NCI-H2081 (cell line): ENCODE measurements around the gene SMIM7.
A peak's percentile ranks its signal among the peaks of the same experiment; 100 is the strongest.
"Not testable (repeated sequence)": the region's sequence is repeated elsewhere in the genome, so short reads cannot be mapped to it uniquely, and the experiment has no call there.

Source experiments
- DNase-seq, 2 experiments: peaks; one replicate each; lab custom pipeline; 2025; lab: John Stamatoyannopoulos, UW

Gene SMIM7

DNA sequence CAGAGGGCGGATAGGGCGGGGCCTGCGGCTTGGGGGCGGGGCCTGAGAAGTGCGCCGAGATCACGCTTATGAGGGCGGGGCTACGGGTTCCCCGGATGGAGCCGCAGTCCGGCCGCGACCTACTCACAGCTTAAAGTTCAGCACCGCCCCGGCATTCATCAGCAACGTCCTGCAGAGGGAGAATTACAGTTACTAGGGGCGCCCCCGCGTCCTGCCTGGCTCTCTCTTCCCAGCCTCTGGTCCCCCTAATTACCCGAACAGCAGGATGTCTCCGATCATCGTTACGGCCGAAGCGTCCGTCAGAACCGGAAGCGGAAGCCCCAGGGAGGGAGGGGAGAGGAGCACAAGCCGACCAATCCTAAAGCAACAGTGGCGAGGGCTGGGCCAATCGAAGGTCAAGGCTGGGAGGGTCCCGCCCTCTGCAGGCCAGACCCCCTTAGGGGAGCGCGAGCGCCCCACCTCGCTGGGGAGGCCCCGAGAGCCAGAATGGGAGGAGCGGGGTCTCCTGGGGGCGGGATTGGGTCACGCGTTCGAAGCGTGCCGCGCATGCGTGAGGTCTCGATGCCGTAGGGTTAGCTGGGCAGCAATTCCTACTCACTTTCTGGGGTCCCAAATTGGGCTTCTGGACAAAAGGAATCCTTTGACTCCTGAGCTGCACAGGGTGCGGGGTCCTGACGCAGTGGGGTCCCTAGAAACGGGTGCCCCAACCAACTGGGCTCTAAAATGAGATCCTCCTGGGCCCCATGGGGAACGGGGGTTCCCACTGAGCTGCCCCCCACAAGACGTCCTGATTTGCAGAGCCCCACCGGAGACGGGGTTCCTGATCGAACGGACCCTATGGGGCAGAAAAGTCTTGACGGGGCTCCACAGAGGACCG, at the start of gene SMIM7:
TSS of gene SMIM7 (minus strand) at position 313 of the 877 bp plus-strand sequence. CDS start at position 279, 34 bp downstream.
- peak; percentile 98 for DNase-seq

DNA sequence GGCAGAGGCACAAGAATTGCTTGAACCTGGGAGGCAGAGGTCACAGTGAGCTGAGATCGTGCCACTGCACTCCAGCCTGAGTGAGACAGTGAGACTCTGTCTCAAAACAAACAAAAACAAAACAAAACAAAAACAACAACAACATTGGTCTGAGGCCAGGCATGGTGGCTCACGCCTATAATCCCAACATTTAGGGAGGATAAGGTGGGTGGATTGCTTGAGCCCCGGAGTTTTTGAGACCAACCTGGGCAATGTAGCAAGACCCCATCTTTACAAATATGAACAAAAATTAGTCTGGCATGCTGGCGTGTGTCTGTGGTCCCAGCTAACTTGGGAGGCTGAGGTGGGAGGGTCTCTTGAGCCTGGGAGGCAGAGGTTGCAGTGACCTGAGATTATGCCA, 43.7 kb upstream of the SMIM7 start:
- DNase-seq: no peak

DNA sequence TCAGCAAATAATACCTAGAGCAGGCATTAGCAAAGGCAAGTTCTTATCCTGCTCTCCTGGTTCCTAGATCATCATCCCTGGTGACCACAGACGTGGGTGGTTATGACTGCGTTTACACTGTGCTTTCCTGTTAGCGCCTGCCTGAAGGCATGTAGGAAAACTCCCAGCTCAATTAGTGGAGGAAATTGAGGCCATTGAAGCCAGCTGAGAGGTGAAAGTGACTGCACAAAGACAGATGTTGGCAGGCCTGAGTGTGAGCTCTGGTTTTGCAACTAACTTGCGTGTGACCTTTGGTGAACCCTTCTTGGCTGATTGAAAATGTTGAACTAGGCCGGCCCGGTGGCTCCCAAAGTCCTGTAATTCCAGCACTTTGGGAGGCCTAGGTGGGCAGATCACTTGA, 42.2 kb upstream of the SMIM7 start:
- no peak for DNase-seq

DNA sequence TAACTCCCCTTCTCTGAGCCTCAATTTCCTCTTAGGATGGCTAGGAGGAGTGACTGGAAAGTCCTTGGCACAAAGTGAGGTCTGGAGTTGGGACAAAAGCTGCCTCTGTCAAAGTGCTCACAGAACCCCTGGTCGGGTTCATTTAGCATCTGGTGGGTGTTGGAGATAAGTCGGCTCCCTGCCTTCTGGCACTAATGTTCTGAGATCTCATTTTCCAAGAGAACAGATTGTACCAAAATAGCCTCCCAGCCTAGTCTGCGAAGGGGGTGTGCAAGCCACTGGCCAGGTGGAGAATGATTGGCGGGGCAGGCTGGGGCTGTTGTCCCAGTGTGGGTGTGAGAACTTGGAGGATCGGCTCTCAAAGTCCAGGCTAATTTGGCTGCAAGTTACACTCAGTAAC, 39.0 kb upstream of the SMIM7 start:
- no peak for DNase-seq

DNA sequence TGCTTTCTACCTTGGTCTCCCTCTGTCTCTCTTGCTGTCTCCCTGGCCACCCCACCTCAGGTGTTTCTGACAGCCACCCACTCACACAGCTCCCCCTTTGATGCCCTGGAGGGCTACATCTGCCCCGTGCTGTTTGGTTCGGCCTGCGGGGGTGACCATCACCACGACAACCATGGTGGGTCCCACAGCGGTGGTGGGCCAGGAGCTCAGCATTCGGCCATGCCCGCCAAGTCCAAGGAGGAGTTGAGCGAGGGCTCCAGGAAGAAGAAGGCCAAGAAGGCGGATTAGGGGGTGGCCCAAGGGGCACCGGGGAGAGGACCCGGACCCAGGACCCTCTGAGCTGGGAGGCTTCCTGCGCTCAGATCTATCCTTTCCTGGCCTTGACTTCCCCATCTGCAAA, 28.1 kb upstream of the SMIM7 start:
- no peak for DNase-seq

DNA sequence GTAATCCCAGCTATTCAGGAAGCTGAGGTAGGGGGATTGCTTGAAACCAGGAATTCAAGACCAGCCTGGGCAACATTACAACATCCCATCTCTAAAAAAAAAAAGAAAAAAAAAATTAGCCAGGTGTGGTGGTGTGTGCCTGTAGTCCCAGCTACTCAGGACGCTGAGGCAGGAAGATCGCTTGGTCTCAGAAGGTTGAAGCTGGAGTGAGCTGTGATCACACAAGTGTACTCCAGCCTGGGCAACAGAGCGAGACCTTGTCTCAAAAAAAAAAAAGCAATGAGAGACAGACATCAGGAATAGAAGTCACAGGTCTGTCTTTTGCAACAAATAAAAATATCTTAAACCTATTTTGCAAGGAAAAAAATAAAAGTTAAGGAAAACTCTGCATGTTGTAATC, 24.3 kb upstream of the SMIM7 start:
- no peak for DNase-seq

DNA sequence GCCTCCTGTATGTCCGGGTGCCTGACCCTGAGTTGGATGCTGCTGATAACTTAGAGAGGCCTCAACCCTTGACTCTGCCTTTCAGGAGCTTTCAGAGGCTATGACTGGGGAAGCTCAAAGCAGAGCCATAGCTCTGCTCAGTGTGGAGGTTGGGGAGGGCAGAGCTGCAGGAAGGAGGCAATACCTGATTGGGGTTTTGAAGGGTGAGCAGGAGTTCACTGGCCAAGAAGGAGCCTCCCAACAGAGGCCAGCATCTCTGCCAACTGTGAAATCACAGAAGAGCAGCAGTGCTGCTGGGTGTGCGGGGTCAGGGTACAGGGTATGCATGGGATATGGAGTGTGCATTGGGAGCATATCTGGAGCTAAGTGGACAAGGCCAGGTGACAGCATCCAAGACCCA, 22.6 kb upstream of the SMIM7 start:
- DNase-seq: no peak

DNA sequence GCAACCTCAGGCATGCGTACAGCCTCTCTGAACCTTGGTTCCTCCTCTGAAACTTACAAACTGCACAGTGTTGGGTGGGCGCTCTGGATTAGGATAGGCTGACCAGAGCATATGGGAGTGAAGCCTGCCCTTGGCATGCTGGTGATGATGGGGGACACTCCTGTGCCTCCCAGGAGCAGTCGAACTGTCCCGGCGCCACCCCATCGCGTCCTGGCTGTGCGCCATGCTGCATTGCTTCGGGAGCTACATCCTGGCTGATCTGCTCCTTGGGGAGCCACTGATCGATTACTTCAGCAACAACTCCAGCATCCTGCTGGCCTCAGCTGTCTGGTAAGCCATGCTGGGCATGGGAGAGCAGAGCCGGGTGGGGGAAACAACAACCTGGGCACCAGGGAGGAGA, 19.9 kb upstream of the SMIM7 start:
- no peak for DNase-seq

DNA sequence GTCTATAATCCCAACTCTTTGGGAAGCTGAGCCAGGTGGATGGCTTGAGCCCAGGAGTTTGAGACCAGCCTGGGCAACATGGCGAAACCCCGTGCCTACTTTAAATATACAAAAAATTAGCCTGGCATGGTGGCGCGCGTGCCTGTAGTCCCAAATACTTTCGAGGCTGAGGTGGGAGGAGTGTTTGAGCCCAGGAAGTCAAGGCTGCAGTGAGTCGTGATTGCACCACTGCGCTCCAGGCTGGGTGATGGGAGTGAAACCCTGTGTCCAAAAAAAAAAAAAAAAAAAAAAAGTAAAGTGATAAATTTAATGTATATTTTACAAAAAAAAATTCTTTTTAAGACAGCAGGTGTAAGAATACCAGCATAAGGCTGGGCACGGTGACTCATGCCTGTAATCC, 18.6 kb upstream of the SMIM7 start:
- no peak for DNase-seq

DNA sequence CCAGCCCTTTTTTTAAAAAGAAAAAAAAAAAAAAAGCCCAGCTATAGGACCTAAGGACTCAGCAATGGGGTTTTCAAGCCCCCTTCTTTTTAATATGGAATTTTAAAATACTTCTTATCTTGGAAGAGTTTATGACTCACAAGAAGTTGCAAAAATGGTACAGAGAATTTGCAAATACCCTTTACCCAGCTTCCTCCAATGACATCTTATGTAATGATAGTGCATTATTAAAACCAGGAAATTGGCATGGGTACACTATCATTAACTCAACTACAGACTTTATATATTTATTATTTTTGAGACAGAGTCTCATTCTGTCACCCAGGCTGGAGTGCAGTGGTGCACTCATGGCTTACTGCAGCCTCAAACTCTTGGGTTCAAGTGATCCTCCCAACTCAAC, 17.1 kb upstream of the SMIM7 start:
- no peak for DNase-seq

DNA sequence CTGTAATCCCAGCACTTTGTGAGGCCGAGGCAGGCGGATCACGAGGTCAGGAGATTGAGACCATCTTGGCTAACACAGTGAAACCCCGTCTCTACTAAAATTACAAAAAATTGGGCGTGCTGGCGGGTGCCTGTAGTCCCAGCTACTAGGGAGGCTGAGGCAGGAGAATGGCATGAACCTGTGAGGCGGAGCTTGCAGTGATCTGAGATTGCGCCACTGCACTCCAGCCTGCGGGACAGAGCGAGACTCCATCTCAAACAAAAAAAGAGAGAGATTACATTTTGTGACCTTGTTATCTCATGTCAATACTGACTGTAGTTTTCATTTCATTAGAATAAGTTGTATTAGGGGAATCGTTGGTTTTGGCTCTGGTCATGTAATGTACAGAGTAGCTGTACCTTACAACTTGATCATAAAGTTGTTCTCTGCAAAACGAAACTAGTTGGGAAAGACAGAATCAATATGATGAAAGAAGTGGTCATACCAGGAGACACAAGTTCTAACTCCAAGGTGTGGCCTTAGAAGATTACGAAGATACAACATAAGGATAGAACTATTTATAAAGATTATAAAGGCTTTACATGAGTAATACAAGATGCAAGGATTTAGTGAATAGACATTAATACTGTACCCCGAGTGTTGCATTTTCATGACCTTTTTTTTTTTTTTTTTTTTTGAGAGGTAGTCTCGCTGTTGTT, 16.3 kb upstream of the SMIM7 start:
- DNase-seq: no peak

DNA sequence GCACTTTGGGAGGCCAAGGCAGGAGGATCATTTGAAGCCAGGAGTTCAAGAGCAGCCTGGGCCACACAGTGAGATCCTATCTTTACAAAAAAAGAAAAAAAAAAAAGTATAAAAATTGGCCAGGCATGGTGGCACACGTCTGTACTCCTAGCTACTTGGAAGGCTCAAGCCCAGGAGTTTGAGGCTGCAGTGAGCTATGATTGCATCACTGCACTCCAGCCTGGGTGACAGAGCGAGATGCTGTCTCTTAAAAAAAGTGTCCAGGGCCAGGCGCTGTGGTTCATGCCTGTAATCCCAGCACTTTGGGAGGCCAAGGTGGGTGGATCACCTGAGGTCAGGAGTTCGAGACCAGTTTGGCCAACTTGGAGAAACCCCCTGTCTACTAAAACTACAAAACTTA, 13.9 kb upstream of the SMIM7 start:
- not testable (repeated sequence) for DNase-seq

DNA sequence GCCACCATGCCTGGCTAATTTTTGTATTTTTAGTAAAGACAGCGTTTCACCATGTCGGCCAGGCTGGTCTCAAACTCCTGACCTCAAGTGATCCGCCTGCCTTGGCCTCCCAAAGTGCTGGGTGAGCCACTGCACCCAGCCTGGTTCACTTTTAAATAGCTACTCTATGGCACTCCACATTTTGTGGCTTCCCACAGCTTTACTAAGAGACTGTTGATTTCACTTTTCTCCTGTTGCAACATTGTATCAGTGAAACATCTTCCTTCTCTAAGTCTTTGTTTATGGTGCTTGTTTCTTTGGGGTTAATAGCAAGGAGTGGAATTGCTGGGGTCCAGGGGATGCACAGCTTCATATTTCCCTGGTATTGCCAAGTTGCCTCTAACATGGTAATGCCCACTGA, 13.3 kb upstream of the SMIM7 start:
- no peak for DNase-seq

DNA sequence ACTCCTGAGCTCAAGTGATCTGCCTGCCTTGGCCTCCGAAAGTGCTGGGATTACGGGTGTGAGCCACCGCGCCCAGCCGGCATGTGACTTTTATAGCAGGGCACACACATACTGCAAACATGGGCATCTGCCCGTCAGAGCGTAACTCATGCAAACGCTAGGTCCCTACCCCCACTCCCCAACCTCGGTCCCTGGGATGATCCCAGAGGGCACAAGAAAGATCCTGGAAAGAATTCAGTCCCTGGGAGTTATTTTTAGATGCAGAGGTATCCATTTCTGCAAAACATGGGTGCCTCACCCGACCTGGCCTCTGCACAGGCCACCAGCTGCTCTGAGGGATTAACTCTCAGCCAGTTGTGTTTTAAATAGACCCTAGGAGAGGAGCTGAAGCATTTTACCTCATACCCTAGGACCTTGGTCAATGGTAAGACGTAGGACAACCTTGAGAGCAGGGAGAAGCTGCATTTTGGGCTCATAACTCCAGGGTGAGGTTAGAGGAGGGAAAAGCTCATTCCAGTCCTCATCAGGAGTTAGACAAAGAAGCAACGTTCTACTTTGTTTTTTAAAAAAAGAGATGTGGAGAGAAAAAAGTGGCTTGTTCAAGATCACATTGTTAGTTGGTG, 11.8 kb upstream of the SMIM7 start:
- no peak for DNase-seq

DNA sequence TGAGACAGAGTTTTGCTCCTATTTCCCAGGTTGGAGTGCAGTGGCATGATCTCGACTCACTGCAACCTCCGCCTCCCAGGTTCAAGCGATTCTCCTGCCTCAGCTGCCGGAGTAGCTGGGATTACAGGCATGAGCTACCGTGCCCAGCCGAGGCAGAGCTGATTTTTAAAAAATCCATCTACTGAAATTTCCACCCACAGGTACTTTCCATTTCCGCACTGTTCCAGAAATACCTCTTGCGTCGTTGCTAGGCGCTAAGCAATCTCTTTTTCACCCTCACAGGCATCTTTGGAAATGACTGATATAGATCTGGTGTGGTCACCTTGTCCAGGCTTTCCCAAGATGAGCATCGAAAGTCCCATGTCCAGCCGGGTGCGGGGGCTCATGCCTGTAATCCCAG, 10.3 kb upstream of the SMIM7 start:
- DNase-seq: no peak

DNA sequence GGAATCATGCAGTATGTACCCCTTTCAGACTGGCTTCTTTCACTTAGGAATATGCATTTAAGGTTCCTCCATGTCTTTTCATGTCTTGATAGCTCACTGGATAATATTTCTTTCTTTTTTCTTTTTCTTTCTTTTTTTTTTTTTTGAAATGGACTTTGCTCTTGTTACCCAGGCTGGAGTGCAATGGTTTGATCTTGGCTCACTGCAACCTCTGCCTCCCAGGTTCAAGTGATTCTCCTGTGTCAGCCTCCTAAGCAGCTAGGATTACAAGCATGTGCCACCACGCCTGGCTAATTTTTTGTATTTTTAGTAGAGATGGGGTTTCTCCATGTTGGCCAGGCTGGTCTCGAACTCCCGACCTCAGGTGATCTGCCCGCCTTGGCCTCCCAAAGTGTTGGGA, 8.8 kb upstream of the SMIM7 start:
- not testable (repeated sequence) for DNase-seq

DNA sequence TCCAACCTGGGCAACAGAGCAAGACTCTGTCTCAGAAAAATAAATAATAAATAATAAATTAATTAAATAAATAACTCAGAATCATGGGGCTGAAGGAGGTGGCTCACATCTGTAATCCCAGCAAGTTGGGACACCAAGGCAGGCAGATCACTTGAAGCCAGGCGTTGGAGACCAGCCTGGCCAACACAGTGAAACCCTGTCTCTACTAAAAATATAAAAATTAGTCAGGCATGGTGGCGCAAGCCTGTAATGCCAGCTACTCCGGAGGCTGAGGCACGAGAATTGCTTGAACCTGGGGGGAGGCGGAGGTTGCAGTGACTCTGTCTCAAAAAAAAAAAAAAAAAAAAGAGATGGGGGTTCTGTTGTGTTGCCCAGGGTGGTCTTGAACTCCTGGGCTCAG, 8.2 kb upstream of the SMIM7 start:
- no peak for DNase-seq

DNA sequence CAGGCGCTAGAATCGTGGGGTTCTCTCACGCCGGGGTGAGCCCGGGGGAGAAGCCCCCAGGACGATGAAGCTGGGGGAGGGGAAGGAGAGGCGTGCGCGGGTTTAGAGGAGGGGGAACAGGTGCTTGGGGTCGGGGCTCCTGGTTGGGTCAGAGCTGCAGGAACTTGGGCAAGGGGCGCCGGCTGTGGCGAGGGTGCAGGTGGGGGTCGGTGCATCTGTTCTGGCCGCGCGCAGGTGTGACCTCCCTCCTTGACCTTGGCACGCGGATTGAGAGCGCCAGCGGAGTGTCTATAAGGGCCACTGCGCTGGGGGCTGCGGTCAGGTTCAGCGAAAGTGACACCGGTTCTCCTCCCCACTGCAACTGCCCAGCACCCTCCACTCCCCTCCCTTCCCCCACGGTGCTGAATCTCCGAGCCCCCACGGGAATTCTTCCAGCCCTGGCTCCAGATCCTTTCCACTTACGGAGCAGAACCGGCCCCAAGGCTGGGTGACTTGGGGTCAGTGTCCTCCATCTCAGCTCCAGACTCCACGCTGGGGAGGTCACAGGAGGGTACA, 1.6 kb upstream of the SMIM7 start:
- peak in 1 of 2 experiments; percentile 2 for DNase-seq

DNA sequence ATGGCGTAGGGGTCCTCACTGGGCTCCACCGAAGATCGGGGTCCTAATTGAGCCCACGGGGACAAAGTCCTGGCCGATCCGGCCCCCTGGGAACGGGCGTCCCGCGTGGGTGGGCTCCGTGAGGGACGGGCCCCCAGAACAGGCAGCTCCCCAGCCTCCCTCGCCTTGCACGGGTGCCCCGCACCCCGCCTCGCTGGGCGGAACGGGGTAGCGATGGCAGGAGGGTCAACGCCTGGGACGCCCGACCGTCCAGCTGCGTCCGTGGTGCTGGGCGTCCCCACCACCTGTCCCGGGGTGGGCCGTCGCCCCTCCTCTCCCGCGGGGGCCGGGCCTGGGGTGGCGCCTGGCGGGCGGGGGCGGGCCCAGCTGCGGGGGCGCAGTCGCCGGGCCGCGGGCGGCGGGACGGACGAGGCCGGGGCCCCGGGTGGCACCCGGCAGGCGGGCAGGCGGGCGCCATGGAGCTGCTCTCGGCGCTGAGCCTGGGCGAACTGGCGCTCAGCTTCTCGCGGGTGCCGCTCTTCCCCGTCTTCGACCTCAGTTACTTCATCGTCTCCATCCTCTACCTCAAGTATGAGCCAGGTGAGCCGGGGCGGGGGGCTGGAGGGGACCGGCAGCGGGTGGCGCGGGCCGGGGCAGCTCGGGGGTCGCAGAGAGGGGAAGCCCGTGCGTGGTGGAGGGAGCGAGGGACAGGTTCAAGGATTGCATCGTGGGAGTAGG, 977 bp upstream of the SMIM7 start, which contains the start of gene TMEM38A:
TSS of gene TMEM38A (plus strand) at position 377 of the 717 bp plus-strand sequence. CDS start at position 456, 79 bp downstream.
- DNase-seq: peak; percentile 13 to 52

DNA sequence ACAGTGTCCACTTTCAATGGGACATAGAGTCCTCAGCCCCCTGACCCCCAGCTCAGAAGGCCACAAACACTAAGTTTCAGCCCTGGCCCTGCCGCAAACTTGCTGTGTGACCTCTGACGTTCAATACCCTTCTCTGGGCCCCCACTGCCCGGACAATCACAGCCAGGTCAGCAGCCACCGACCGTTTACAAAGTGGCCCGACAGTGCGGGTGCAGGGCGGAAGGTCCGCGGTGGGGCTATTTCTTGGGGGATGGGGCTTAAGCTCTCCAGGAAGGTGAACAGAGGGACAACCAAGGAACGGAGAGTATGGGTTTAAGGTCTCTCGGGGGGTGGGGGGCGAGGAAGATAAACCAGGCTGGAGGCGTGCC, 496 bp downstream of the SMIM7 start:
- no peak for DNase-seq

DNA sequence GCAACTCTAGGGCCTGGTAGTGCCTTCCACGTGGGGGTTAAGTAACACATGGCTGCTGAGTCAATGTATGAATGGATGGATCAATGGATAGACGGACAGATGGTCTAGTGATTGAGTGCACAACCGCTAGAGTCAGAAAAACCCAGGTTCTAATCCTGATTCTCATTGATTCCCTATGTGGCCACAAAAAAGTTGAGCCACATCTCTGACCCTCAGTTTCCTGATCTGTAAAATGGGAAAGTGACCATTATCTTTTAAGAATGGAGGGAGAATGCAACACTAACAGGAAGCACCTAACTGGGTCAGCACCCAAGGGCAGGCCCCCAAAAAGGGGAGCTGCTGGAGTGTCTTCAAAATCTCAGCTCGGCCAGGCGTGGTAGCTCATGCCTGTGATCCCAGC, 2.6 kb downstream of the SMIM7 start:
- DNase-seq: no peak

DNA sequence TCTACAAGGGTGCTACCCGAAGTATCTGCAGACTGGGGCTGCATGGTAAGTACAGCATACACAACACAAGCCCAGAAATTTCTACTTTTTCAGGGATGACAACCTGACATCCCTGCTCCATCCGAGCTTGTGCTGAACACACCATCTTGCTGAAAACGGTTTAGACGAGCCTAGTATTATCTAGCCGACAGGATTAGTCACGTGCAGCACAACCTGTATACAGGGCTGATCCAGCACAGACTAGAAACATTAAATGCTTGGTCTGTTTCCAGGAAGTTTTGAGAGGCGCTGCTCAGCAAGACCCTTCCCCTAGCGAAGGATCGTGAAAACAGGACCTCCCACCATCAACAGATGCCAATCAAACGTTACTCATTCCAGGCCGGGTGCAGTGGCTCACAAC, 4.2 kb downstream of the SMIM7 start:
- DNase-seq: no peak
